HTR-8/SVneo (cell line): ENCODE data around the gene CCND3.
A peak's percentile ranks its signal among the peaks of the same experiment; 100 is the strongest.

Experiments used
- DNase-seq: peaks from one replicate; pipeline ENCODE4 v3.0.0; 2011; ENCODE audit warnings: low spot score, mixed read lengths; ENCODE audit not compliant: insufficient read length
- FAIRE-seq: peaks from 2 replicates; lab custom pipeline; 2011; peaks lifted over from hg19 to GRCh38; lab: Jason Lieb, UNC

Gene CCND3

DNA sequence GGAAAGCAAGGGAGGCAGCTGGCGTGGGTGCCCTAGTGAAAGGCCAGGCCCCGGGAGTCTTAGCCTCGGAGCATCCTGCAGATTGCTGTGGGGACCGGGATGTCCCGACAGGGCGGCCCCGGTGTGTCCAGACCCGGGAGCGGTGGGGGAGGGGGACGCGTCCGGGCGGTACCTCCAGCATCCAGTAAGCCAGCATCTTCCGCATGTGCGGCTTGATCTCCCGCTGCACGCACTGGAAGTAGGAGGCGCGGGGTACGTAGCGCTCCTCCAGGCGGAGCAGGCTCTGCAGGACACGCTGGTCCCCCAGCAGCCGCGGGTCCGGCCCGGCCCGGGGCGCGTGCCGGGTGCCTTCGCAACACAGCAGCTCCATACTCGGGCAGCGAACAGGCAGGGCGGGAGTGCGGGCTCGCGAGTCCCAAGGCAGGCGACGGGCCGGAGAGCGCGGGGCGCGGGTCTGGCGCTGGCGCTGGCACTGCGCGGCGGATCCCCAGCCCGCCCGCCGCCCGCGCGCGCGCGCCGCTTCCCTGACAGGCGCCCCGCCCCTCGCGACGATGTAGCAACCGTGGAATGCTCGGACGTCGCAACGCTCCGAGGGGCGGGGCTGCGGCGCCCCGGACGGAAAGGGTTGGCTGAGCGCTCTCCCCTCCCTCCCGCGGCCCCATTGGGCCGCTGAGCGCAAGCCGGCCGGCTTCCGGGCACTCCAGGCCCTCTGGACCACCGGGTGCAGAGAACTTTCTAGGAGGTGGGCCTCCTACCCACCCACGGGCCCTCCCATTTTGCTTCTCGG, at the start of gene CCND3:
Gene CCND3 (minus strand): TSS at position 529 of the 787 bp plus-strand sequence. CDS start 159 bp downstream, at position 370.
- FAIRE-seq, result peak; percentile 57
- DNase-seq, result peak; percentile 91

DNA sequence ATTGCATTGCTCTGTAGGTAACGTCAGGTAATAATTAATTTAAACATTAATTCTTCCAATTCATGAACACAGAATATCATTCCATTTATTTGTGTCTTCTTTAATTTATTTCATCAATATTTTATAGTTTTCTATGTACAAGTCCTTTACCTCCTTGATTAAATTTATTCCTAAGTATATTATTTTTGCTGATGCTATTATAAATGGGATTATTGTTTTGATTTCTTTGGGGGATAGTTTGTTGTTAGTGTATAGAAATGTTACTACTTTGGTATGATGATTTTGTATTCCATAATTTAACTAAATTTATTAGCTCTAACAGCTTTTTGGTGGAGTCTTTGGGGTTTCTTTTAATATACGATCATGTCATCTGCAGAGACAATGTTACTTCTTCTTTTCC, 44.7 kb upstream of the CCND3 start:
- FAIRE-seq (no peak), DNase-seq (no peak)

DNA sequence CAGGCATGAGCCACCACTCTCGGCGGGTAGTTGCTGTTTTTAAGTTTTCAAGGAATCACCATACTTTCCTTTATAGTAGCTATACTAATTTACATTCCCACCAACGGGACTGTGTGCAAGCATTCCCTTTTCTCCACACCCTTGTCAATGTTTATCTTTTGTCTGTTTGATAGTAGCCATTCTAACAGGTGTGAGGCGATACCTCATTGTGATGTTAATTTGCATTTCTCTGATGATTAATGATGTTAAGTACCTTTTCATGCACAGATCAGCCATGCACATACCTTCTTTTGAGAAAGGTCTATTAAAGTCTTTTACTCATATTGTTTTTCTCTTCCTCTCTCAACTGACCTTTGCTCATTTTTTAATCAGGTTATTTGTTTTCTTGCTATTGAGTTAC, 43.0 kb upstream of the CCND3 start:
- no peak for DNase-seq

DNA sequence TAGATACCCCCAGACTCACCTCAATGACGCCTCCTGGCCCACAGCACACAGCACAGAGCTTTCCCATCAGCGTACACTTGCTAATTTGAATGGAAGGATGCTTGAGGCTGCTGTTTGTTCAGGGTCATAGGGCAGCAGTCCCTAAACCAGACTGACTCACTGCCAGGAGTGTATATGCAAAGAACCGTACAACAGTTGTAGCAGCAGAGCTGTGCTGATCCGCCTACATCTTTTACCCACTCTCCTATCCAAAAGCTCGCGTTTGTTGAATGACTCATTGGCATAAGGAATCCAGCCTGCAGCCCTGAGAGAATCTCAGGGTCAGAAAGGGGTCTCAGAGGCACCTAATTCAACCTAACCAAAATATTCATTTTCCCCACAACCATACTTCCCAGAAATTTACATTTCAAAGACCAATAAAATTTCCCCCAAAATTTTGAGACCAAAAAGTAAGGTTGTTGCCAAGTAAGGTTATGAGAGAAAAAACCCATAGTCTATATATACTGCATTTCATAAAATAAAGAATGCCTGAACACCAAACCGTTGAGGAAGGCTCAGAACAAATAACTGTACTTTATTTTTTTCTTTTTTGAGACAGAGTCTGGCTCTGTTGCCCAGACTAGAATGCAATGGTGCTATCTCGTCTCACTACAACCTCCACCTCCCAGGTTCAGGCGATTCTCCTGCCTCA, 35.3 kb upstream of the CCND3 start:
- DNase-seq (peak; percentile 64), FAIRE-seq (peak; percentile 31)

More for the DNA sequence above, 43.0 kb upstream of the CCND3 start:
- FAIRE-seq, result no peak

DNA sequence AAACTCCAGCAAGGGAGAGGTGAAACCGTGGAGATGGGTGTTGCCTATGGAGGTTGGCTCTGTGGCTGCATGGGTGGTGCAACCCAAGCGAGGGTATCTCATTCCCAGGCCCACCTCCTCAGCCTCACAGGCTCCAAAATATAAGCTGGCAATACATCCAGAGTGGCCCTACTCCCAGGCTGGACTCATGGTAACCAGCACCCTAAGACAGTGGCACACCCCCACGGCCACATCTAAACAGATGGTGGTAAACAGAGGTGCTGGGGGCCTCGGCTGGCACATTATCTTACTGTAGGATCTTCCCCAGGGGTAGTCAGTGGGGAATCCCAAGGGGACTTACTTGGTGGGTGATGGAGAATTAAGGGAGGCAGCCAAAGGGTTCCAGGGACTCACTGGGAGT, 33.7 kb upstream of the CCND3 start:
- DNase-seq (no peak), FAIRE-seq (no peak)

DNA sequence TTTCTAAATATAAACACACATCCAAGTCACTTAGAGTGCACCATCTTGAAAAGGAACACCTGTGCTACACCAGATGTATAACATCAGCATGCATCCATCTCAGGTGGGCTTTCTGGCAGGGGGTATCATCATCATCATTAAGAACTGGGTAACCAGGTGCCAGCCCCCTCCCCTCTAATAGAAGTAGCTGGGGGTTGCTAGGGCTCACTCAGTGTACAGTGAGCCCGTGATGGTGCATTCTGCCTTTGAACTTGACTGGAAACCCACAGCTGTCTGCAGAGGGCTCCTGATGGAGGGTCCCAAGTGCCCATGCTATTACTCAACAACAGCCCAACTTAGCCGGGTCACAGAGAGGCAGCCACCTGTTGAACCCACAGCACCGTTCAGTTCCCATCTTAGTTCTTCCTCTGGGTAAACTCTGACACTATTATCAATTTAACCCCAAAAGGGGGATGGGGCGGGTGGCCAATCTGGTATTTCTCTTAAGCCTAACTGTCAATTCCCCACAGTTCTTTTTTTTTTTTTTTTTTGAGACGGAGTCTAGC, 32.7 kb upstream of the CCND3 start:
- DNase-seq, result no peak
- no peak for FAIRE-seq

DNA sequence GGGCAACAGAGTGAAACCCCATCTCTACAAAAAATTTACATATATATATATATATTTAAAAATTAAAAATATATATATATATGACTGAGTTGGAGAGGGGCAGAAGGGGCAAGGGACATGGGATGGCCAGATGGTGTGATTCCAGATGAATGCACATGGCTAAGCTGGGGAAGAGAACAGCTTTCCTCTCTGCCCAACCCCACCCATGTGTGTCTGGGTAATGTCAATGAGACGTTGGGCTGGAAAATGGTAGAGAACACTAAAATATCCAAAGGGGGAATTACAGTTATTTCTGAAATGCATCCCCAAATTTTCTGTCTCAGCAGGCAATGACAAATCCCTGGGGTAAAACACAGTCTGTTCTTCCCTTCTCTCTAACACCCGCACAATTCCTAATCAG, 31.2 kb upstream of the CCND3 start:
- no peak for FAIRE-seq

DNA sequence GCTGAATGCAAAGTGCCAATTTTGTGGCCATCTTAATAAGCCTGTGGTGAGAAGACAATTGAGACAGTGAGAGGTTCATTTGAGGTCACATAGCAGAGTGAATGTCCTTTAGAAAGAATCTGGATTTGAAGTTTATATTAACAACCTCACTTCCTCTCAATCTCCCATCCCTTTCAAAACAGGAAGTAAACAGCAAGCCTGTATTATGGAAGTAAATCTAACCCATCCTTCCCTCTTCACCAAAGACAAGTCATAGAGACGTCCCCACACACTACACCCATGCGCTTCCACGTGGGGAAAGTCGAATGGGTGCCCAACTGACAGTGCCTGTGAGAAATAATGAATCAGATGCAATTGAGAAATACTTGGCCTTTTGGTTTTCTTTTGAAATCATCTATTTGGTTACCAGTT, 28.8 kb upstream of the CCND3 start:
- FAIRE-seq, result no peak

More for the DNA sequence above, 31.2 kb upstream of the CCND3 start:
- no peak for DNase-seq

DNA sequence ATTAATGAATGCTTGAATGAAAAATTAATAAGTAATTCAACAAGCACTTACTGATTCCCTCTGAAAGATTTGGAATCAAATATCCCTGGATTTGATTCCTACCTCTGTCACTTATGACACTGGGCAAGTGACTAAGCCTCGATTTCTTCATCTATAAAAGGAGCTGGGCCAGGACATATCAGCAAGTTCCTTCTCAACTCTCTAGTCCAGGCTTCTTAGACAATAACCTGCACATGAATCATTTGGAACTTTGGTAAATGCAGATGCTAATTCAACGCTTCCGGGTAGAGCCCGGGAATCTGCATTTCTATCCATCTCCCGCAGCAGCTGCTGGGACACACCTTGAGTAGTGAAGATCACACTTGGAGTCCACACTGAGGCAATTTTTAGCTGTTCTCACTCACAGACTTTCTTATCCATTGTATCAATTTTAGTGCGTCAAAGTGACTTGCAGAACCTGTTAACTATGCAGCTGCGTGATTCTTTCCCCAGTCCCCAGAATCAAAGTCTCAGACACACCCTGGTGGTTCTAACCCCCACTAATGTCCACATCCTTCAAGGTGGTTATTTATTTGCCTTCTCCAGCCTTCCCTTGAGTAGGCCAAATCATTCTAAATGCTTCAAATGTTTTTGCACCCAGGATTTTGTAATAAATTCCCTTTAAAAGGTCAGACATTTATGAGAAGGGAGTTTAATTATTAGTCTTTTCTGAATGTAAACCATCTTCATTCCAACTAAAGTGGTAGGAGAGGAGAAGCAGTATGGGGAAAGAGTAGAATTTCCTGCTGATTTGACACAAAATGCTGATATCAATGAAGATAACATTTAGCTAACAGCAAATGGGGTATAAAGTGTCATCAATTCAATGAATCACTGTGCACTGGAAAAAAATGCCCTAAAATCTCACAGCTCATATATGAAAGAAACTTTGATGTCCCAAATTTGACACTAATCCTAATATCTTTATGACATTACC, 26.0 kb upstream of the CCND3 start:
- DNase-seq, result no peak

More for the DNA sequence above, 28.8 kb upstream of the CCND3 start:
- DNase-seq, result peak; percentile 54

DNA sequence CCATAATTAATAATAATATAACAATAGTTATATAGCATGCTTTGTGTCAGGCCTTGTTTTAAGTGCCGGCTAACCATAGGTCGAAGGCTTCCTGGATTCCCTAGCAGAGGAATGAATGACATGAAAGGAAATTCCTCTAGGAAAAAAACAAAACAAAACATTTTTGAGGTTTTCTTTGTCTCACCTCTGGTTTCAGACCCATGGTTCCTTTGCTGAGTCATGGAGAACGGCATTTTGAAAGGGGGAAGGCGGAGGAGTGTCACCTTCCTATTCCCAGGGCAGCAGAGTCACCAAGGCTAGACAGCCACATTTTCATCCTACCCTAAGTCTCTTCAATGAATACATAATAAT, 25.3 kb upstream of the CCND3 start:
- DNase-seq (peak; percentile 67), FAIRE-seq (no peak)

More for the DNA sequence above, 26.0 kb upstream of the CCND3 start:
- no peak for FAIRE-seq

DNA sequence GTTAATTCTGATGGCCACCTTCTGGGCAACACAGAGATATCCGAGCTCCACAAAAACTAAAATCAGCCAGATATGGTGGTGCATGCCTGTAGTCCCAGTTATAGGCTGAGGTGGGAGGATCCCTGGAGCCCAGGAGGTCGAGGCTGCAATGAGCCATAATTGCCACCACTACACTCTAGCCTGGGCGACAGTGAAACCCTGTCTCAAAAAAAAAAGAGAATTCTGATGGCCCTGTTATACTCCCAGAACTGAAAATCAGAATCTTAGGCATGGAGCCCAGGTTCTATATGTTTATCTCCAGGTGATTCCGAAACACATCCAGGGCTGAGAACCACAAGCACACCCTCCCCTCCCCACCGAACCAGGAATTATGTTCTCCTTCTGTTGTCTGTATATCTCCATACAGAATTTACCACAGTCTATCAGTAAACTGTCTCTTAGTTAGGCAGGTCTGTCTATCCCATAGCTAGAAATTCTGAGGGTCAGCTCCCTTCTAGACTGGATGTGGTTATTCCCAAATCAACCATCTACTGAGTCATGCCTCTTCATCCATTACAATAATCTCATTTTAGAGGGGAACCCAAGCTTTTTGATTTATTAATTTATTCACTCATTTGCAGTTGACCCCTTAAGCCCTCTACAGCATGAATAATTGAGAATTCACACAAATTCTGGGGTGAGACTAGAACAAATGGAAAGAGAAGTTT, 24.8 kb upstream of the CCND3 start:
- no peak for DNase-seq
- FAIRE-seq, result no peak

DNA sequence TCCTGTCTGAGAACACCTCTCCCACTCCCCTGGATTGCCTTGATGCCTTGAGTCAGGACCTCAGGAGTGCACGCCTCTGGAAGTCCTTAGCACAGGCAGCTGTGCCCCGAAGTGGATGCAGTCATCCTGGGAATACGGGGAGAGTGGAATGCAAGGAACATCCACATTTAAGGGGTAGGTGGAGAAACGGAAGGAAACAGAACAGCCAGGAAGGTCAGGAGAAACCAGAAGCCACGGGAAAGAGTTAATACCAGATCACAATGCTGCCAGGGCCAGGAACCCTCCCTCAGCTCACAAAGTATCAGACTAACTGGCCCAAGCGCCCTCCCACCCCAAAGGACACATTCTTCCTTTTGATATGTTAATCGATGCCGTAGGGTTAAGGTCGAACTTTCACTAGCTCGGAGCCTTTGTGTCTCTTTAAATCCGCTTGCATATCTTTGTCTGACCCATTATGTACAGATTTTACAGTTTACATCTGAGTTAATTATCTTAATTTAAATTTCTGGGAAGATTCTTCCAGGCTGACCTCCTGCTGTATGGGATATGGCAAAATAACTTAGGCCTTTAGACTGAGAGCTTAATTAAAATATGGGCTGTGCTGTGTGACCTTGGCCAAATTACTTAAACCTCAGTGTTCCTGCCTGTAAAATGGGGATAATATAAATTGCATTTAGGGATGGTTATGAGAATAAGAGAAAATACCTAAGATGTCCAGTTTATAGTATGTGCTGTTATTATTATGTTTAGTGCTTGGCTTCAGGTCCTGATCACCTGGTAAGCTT, 24.0 kb upstream of the CCND3 start:
- DNase-seq, result no peak
- no peak for FAIRE-seq

DNA sequence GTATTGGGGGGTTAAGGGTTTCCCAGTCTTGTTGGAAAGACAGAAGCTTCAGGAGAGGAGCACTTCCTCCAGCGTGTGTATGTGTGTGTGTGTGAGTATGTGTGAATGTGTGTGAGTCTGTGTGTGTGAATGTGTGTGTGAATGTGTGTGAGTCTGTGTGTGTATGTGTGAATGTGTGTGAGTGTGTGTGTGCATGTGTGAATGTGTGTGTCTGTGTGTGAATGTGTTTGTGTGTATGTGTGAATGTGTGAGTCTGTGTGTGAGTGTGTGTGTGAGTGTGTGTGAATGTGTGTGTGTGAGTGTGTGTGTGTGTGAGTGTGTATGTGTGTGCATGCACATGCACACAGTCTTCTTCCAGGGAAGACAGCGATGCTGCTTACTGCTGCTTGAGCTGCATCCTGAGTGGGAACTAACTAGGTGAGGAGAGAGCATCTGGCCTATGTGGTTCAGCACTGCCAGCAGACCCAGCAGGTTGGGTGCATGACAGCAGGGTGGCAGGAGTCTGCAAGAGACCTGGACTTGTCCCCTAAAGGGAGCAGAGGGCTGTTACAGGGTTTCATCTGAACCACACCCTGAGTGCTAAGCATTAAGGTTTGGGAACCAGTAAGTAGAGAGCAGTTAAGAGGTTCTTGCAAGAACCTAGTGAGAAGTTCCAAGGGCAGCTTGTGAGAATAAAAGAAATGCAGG, 22.7 kb upstream of the CCND3 start:
- FAIRE-seq, result peak; percentile 81
- DNase-seq, result no peak

DNA sequence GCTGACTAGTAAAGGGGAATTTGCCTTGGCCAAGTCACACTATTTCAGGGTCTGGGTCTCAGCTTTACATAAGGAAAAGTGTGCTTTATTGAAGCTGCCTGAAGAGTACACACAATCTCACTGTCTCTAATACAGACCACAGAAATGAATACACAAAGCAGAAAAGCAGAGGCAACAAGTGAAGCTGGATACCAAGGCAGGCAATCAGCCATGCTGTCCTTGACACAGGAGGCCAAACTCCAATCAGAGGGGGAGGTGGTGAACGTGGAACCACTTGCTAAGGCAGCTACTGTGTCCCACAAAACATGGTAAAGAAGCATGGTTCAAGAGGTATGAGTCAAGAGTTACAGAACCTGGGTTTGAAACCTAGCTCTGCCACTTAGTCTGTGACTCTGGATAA, 21.8 kb upstream of the CCND3 start:
- no peak for FAIRE-seq

DNA sequence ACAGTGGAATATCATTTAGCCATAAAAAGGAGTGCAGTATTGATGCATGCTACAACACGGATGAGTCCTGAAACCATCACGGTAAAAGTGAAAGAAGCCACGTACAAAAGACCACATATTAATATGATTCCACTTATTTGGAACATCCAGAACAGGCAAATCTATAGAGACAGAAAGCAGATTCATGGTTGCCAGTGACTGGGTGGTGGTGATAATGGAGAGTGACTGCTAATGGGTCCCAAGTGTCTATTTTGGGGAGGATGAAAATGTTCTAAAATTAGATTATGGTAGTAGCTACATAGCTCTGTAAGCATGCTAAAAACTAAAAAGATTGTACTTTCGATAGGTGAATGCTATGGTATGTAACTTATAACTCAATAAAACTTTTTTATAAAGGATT, 18.4 kb upstream of the CCND3 start:
- DNase-seq, result no peak
- FAIRE-seq, result no peak

More for the DNA sequence above, 21.8 kb upstream of the CCND3 start:
- no peak for DNase-seq

DNA sequence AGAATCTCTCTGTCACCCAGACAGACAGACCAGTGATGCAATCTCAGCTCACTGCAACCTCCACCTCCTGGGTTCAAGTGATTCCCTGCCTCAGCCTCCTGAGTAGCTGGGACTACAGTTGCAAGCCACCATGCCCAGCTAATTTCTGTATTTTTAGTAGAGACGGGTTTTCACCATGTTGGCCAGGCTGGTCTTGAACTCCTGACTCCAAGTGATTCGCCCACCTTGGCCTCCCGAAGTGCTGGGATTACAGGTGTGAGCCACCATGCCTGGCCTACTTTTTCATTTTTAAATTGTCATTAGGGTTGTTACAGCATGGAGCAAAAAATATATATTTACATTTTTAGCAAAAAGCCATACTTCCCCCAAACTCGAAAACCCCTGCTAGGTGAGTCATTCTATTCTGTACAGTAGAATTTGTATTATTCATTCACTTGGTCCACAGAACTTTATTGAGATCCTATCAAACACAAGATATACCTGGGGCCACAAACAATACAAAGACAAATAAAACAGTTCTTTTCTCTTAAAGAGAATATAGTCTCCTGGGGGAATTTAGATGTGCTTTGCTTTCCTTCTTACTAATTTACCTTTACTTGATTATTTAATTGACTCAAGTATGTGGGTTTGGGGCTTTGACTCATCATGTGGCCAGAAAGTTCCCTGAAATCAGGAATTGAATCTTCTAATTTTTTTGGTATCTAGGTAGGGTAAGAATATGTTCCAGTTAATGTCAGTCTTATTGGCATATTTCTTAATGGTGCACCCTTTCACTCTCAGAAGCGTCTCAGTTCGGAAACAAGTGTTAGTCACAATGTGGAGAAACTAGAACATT, 16.6 kb upstream of the CCND3 start:
- FAIRE-seq, result no peak

DNA sequence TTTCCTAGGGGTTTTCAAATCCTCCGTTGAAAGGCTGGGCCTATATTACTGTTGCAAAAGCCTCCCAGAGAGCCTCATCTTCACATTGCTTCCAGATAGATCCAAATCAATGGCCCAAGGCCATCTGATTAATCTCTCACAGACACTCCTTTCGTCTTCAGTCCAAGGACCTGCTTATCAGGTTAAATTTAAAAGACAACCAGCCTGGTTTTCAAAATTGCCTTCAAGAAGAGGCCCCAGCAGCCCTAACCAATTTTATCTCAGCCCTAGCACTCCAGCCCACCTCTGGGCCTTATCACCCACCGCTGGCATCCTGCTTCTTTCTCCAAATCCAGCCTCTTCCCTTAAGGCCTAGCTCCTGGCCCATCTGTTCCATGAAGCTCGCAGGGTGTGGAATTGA, 15.5 kb upstream of the CCND3 start:
- DNase-seq (no peak), FAIRE-seq (no peak)

More for the DNA sequence above, 16.6 kb upstream of the CCND3 start:
- DNase-seq, result no peak
